GM12874 (cell line): ENCODE results near the gene FYN.

ENCODE experiments used
- CTCF ChIP-seq: IDR thresholded peaks from 2 replicates; pipeline ENCODE4 v1.5.1; 2011; ENCODE audit warnings: low read depth, mild to moderate bottlenecking, control low read depth, low read length, moderate library complexity; ENCODE audit not compliant: insufficient read depth

FYN gene

GRCh38 chr6:111657146-111657545 lies 216.1 kb downstream of the FYN start:
- no peak for TF ChIP-seq CTCF

- TF ChIP-seq CTCF, result no peak
Observed at GRCh38 chr6:111653979-111654378, 219.3 kb downstream of the FYN start.

- no peak for TF ChIP-seq CTCF
Observed at GRCh38 chr6:111653434-111653833, 219.8 kb downstream of the FYN start.

- no peak for TF ChIP-seq CTCF
Observed at GRCh38 chr6:111652156-111652555, 221.1 kb downstream of the FYN start.

GRCh38 chr6:111651185-111652034 lies 221.8 kb downstream of the FYN start:
- TF ChIP-seq CTCF, result no peak

- TF ChIP-seq CTCF, result no peak
Observed at GRCh38 chr6:111650049-111650448, 223.2 kb downstream of the FYN start.

- TF ChIP-seq CTCF, result no peak
Observed at GRCh38 chr6:111648100-111648499, 225.2 kb downstream of the FYN start.
